ENCODE data around the gene KANK4. TPM values are rescaled to one million over a fixed set of nuclear protein-coding genes. Genes with fewer than 3 reads are reported as not detected.

The KANK4 gene
- total RNA-seq, 2 donors from 2014 or later, result 0.46 to 0.70 TPM

- Histone ChIP-seq H3K4me1 (ENCODE audit: control insufficient read depth, insufficient read depth, low read length) (no peaks in the 10 kb centered on the region), H3K27ac (ENCODE audit: low read depth, low read length) (no peak overlapping the region), H3K4me3 (ENCODE audit: low read length) (no peak overlapping the region), H3K9me3 (ENCODE audit: control insufficient read depth, low read length) (no peaks in the 10 kb centered on the region), H3K27me3 (ENCODE audit: control insufficient read depth, insufficient read depth, low read length, poor library complexity, severe bottlenecking) (peaks cover 4% of the 10 kb centered on the region), H3K9ac (ENCODE audit: extremely low read depth, low read length, poor library complexity, severe bottlenecking) (no peak overlapping the region), H3K36me3 (ENCODE audit: control insufficient read depth, insufficient read depth, low read length) (no peaks in the 10 kb centered on the region)
- H3K36me3 Mint-ChIP-seq (ENCODE audit: low read depth), result no peaks in the 10 kb centered on the region
- TF ChIP-seq, protein P1, sequence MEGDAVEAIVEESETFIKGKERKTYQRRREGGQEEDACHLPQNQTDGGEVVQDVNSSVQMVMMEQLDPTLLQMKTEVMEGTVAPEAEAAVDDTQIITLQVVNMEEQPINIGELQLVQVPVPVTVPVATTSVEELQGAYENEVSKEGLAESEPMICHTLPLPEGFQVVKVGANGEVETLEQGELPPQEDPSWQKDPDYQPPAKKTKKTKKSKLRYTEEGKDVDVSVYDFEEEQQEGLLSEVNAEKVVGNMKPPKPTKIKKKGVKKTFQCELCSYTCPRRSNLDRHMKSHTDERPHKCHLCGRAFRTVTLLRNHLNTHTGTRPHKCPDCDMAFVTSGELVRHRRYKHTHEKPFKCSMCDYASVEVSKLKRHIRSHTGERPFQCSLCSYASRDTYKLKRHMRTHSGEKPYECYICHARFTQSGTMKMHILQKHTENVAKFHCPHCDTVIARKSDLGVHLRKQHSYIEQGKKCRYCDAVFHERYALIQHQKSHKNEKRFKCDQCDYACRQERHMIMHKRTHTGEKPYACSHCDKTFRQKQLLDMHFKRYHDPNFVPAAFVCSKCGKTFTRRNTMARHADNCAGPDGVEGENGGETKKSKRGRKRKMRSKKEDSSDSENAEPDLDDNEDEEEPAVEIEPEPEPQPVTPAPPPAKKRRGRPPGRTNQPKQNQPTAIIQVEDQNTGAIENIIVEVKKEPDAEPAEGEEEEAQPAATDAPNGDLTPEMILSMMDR (conservative IDR thresholded peaks at IDR 0.05), result no peak
- H3K9me3 Mint-ChIP-seq, result no peaks in the 10 kb centered on the region
- WGBS, 2 experiments (ENCODE audit: insufficient coverage in 1 of 2, insufficient read length in 1 of 2), result 92 to 100% methylated on average over 4 to 8 of the region's 8 CpGs
- peaks cover 3% of the 10 kb centered on the region for H3K27me3 Mint-ChIP-seq (ENCODE audit: insufficient read depth)
- DNase-seq, result no peak
- H3K4me1 Mint-ChIP-seq, result peaks cover 8% of the 10 kb centered on the region
- no peak overlapping the region for H3K27ac Mint-ChIP-seq
- no peak overlapping the region for H3K4me3 Mint-ChIP-seq
These were observed 17.4 kb upstream of the KANK4 start for GRCh38 chr1:62336638-62336994.

- TF ChIP-seq, protein P1 (conservative IDR thresholded peaks at IDR 0.05), result peak; percentile 59
- Histone ChIP-seq H3K9me3 (ENCODE audit: control insufficient read depth, low read length) (no peaks in the 10 kb centered on the region), H3K9ac (ENCODE audit: extremely low read depth, low read length, poor library complexity, severe bottlenecking) (no peak overlapping the region), H3K27ac (ENCODE audit: low read depth, low read length) (no peak overlapping the region), H3K27me3 (ENCODE audit: control insufficient read depth, insufficient read depth, low read length, poor library complexity, severe bottlenecking) (no peaks in the 10 kb centered on the region), H3K4me3 (ENCODE audit: low read length) (no peak overlapping the region), H3K4me1 (ENCODE audit: control insufficient read depth, insufficient read depth, low read length) (no peaks in the 10 kb centered on the region), H3K36me3 (ENCODE audit: control insufficient read depth, insufficient read depth, low read length) (no peaks in the 10 kb centered on the region)
- Mint-ChIP-seq H3K27ac (no peak overlapping the region), H3K9me3 (no peaks in the 10 kb centered on the region), H3K4me3 (no peak overlapping the region), H3K27me3 (ENCODE audit: insufficient read depth) (peaks cover 3% of the 10 kb centered on the region), H3K36me3 (ENCODE audit: low read depth) (no peaks in the 10 kb centered on the region), H3K4me1 (peaks cover 8% of the 10 kb centered on the region)
- WGBS, 2 experiments (ENCODE audit: insufficient coverage in 1 of 2, insufficient read length in 1 of 2), result 33 to 75% methylated on average over 2 to 3 of the region's 3 CpGs
- peak; percentile 70 for DNase-seq
These were observed 16.4 kb upstream of the KANK4 start for GRCh38 chr1:62335656-62336055.

- Mint-ChIP-seq H3K27me3 (ENCODE audit: insufficient read depth) (peaks cover 5% of the 10 kb centered on the region), H3K4me1 (peaks cover 8% of the 10 kb centered on the region), H3K4me3 (no peak overlapping the region), H3K27ac (no peak overlapping the region), H3K36me3 (ENCODE audit: low read depth) (no peaks in the 10 kb centered on the region), H3K9me3 (no peaks in the 10 kb centered on the region)
- H3K4me1 ChIP-seq (ENCODE audit: control insufficient read depth, insufficient read depth, low read length), result no peaks in the 10 kb centered on the region
- H3K27me3 ChIP-seq (ENCODE audit: control insufficient read depth, insufficient read depth, low read length, poor library complexity, severe bottlenecking), result no peaks in the 10 kb centered on the region
- H3K4me3 ChIP-seq (ENCODE audit: low read length), result no peak overlapping the region
- no peak for DNase-seq
- H3K36me3 ChIP-seq (ENCODE audit: control insufficient read depth, insufficient read depth, low read length), result no peaks in the 10 kb centered on the region
- no peak overlapping the region for H3K9ac ChIP-seq (ENCODE audit: extremely low read depth, low read length, poor library complexity, severe bottlenecking)
- no peaks in the 10 kb centered on the region for H3K9me3 ChIP-seq (ENCODE audit: control insufficient read depth, low read length)
- 96% methylated on average over 3 to 4 of the region's 4 CpGs for WGBS, 2 experiments (ENCODE audit: insufficient coverage in 1 of 2, insufficient read length in 1 of 2)
- H3K27ac ChIP-seq (ENCODE audit: low read depth, low read length), result no peak overlapping the region
- TF ChIP-seq, protein P1 (conservative IDR thresholded peaks at IDR 0.05), result peak; percentile 59
These were observed 15.3 kb upstream of the KANK4 start for GRCh38 chr1:62334434-62334985.

All from endodermal cell (in vitro differentiated cells).